ENCODE results near the gene MRPL10.

MRPL10 gene

DNA sequence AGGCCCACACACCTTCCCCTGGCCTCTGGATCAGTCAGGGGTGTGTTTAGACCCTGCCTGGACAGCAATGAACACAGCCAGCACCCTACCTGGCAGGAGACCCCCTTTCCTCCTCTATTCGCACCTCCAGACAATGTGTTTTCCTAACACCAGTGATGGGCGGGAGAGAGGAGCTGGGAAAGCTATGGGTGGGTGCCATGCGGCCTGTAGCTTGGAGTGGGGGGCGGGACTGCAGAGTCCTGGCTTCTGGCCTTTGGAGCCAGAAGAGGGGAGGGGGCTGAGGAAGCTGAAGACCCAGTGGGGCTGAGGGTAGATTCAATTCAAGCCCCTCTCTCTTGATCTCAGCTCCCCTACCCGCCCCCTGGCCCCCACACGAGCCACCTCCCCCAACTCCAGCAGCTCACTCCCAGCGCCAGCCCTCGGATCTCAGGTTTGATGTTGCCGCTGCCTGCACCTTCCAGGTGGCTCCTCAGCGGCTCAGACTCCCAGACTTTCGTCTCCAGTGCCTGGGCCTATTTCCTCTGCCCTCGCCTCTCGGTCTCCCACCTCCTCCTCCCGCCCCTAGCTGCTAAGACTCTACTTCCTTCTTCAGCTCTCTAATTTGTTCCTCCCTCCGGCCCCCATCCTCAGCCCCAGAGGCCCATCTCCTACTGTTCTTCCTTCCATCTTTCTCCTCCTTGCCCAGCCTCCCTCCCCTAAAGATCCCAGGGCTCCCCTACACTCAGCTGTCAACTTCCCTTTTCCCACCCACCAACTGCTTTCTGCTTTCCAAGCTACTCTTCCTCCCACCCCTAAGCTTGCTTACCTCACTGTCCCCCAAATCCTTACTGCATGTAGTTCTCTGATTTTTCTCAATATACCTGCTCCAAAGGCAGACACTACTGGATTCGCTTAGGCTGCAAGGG, 26.5 kb upstream of the MRPL10 start:
- DNase-seq: no peak

DNA sequence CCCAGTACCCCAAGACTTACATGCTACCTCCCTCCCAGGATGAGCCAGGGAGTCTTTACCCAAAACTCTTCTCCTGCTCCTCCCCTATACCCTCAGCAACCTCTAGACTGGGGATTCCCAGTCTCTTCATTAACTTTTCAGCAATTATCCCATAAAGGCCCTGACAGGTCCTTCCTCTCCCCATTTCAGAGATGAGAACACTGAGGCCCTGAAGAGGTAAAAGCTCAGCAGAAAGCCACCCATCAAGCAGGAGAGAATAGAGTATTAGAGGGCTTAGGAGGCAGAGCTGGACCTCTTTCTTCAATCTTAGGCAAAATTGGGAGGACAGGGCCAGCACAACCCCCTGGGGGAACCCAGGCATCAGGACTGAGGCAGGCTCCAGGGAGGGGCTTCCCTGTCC, 25.5 kb upstream of the MRPL10 start:
- DNase-seq: no peak

DNA sequence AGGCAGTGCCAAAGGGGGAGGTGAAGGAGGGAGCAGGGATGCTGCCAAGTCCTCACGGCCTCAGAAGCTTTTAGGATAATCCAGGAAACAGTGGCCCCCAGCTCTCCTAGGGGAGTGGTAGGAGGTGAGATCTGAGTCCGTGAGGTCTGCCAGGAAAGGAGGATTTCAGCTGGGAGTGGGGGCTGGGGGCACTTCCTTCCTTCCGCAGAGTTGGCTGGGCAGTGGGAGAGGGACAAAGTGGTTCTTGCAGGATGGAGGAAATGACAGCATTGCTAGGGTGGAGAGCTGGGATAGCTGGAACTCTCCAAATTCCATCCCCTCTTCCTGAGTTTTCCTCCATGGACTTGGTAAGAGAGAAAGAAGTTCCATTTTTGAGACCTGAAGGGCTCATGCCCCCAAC, 24.4 kb upstream of the MRPL10 start:
- DNase-seq: no peak

DNA sequence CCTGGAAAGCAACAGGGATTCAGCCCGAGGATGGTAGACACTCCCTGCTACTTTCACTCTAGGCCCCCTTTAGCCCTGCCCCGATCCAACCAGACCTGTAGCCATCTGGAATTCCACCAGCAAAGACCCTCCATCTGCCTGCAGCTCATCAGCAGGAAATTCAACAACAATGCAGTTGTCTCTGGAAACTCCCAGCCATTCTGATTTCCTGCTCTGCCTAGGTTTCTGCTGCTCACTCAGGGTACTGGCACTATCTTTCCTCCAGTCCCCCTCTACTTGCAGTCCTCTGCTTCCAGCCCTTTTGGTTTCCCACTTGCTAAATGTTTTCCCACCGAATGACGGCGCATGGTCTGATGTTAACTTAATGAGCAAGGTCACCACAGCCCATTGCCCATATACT, 22.3 kb upstream of the MRPL10 start:
- DNase-seq: no peak

DNA sequence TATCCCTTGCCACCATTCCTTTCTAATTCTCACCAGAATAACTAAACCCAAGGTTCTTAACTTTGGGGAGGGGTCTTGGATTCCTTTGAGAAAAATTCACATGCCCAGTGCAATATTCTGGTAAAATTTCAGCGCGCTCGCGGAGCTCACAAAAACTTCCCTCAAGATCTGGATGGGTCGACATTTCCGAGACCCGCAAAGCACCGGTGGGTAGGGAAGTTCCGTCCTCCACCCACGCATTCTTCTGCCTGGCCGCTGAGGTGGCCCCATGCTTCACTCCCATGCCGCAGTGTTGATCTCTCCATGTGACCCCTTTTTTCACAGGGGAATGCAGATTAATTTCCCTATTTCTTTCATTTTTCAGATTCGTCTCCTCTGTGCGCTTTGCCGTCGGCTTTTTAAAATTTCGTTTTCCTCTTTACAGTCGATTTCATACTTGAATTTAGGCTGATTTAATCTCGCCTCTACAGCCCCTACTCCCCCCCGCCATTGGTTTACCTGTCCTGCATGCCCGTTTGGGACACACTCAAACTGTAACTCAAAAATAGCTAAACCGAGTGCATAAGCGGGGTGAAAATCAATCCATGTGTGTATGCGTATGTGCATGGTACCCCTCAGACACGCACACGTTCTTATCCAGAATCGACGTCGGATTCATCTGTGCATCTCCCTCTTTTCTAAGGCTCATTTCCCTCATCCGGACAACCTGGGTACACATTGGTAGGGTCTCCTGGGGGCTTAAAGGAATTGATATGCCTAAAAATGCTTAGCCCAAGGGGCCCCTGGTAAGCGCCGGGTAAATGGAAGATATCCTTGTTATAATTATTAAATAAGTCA, 21.0 kb upstream of the MRPL10 start:
- no peak for DNase-seq

GRCh38 chr17:47851764-47852112, 20.4 kb upstream of the MRPL10 start:
- no peak for DNase-seq

GRCh38 chr17:47850692-47851573, 19.6 kb upstream of the MRPL10 start, which contains the start of gene SP6:
SP6 (minus strand) TSS chr17:47851163; CDS start chr17:47848429, 2,734 bp downstream.
- DNase-seq: peak; percentile 45

DNA sequence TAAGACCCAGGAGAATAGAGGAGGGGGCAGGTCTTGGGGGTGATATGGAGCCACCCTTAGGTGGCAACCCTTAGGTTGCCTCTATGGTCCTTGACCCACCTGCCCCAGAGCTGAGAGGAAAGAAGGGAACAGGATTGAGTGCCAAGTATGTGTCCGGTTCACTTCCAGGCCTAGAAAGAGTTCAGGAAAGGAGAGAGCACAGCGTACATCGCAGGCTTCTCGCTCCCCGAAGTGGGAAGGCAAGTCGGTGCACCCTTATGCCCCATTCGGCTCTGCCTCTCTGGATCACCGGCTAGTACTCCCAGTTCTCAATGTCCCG, 19.0 kb upstream of the MRPL10 start:
- DNase-seq: no peak

DNA sequence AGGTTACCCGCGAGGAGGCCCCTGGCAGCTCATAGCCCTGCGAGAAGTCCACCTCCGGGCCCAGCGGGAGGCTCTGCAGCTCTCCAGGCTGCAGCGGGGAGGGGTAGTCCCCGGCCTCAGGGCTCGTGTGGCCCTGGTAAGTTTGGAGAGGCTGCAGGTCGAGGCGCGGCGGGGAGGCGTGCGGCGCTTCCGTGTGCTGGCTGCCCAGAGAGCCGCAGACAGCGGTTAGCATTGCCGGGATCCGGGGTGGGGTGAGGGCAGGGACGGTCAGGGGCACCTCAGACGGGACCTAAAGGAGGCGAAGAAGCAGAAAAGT, 16.8 kb upstream of the MRPL10 start:
- DNase-seq: no peak

DNA sequence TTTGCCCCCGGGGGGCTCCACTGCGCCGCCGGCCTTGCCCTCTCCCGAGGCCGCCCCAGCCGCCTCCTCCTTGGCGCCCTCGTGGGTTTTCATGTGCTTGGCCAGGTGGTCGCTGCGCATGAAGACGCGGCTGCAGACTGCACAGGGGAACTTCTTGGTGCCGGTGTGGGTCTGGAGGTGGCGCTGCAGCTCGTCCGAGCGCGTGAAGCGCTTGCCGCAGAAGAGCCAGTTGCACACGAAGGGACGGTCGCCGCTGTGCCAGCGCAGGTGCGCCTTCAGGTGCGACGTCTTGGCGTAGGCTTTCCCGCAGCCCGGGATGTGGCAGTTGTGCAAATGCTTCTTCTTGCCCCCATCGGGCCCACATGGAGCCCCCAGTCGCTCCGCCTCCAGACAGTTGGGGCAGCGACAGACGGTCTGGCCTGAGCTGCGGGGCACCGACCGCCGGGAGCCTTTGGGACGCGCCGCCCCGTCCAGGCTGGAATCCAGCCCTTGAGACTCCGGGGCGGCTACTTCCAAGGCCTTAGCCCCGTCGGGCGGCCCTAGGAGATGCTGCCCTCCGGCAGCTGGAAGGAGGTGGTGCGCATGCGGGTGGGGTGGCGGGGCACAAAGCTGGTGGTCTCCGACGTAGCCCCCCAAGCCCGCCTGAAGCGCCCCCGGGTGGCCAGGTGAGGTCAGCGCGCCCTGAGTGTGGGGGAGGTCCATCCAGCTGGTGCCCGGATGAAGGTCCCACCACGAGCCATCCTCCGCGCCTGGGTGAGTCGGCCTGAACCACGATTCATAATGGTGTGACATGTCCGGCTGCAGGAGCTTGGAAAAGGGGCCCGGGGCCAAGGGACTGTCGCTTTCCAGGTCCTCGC, 16.2 kb upstream of the MRPL10 start:
- DNase-seq: no peak

- DNase-seq: no peak
Measured at GRCh38 chr17:47846716-47847340, 15.5 kb upstream of the MRPL10 start.

DNA sequence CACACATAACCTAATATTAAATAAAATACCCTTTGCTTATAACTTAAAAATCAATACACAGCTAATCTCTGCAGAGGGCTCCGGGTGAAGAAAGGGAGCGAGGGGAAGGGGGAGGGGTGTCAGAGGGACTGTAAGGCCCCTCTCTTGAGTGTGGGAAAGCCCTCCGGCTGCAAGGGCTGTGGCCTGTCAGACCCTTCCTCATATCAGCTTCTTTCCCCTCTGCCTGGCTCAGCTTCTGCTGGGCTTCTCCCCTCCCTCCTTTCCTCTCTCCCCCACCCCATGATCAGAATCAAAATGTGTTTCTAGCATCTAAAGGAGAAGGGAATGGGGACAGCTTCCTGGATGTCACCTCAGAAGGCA, 14.4 kb upstream of the MRPL10 start:
- DNase-seq: no peak

DNA sequence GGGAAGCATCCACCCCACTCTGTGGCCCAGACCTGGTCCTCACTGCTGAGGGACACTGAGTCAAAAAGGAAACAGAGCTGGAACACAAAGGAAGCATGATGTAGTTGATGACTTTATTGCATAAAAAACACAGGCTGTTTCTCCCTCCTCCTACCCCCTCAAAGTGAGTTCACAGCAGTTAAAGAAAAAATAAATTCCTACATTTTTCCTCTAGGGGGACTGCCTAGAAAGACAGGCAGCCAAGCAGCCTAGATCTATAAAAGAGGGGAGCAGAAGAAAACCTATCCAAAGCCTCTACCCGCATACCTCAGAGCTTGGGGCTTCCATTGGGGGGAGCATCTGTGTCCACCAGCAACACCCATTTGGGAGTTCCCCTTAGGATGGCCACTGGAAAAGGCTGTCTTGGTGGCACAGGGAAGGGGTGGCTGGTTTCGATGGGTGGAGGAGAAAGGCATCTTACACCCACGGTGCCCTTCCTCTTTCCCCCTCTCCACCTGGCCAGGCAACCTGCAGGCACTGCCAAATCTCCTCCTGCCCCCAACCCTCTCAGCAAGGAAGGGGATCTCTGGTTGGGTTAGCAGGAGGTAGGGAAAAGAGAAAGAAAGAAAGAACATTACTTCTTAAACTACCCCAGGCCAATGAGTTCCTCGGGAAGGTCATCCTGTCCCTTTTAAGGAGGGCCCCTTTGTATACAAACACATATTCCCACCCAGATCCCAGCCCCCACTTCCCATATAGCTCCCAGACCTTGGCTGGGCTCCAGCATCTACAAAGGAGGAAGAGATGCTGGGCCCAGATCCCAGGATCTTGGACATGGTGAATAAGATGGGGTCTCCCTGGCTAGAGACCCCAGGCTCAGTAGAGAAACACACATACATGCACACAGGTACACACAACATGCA, 13.7 kb upstream of the MRPL10 start:
- no peak for DNase-seq

GRCh38 chr17:47844227-47844626, 12.9 kb upstream of the MRPL10 start:
- DNase-seq: no peak

DNA sequence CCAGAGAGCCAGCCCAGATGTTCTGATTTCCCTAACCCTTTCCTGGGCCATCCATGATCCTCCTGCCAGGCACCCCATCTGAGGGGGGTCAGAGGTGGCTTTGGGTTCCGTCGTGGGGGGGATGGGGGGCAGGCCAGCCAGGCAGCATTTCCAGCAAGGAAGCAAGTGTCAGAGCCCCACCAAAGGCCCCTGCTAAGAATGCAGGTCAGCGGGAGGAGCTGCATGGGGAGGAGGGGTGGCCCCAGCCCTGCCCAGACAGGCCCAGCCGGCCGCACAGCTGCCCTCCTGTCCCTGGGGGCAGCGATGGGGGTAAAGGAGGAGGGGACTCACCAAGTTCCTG, 12.0 kb upstream of the MRPL10 start:
- DNase-seq: no peak

- no peak for DNase-seq
Measured at GRCh38 chr17:47841488-47842291, 10.3 kb upstream of the MRPL10 start.

GRCh38 chr17:47840742-47841487, 9.6 kb upstream of the MRPL10 start, which contains the start of gene SCRN2:
SCRN2 (minus strand) TSS chr17:47841273; CDS start chr17:47840843, 430 bp downstream.
- DNase-seq: peak; percentile 85

GRCh38 chr17:47840001-47840741, 8.8 kb upstream of the MRPL10 start:
- no peak for DNase-seq
